ENCODE results near the gene DNAI2.
"Not testable (repeated sequence)": the region's sequence is repeated elsewhere in the genome, so short reads cannot be mapped to it uniquely, and the experiment has no call there.

Gene DNAI2

DNA sequence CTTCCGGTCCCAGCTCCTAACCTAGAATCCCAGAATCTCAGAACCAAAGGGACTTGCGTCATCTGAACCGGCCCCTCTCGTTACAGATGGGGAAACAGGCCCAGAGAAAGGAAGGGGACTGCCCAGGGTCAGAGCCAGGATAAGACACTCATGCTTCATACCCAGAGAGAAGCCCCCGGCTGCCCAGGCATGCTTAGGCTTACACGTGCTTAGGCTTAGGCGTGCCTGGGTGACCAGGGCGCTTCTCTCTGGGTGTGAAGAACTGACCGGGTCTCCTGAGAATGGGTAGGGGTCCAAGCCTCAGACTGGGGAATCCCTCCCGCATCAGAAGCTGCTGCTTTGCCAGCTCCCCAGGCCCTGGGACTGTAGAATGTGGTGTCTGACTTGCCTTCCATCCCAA lies 29.9 kb upstream of the DNAI2 start:
- in situ Hi-C loops (cut with HindIII; ENCODE audit: low sequenced_read_pairs), result no loop called here

DNA sequence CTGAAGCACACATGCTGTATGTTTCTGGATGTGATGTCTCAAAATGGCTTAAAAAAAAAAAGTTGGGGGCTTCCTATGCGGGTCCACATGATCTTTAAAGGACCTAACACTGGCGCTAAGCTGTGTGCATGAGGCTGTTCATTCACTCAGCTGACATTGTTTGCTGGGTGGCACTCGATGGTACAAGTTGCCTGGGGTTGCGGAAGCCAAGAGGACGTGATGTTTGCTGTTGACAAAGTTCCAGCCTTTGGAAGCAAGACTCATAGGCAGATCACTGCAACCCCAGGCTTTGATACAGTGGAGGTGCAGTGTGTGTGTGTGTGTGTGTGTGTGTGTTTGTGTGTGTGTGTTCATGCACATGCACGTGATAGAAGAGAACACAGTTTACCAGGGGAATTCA lies 29.5 kb upstream of the DNAI2 start:
- in situ Hi-C loops (cut with HindIII; ENCODE audit: low sequenced_read_pairs), result no loop called here

DNA sequence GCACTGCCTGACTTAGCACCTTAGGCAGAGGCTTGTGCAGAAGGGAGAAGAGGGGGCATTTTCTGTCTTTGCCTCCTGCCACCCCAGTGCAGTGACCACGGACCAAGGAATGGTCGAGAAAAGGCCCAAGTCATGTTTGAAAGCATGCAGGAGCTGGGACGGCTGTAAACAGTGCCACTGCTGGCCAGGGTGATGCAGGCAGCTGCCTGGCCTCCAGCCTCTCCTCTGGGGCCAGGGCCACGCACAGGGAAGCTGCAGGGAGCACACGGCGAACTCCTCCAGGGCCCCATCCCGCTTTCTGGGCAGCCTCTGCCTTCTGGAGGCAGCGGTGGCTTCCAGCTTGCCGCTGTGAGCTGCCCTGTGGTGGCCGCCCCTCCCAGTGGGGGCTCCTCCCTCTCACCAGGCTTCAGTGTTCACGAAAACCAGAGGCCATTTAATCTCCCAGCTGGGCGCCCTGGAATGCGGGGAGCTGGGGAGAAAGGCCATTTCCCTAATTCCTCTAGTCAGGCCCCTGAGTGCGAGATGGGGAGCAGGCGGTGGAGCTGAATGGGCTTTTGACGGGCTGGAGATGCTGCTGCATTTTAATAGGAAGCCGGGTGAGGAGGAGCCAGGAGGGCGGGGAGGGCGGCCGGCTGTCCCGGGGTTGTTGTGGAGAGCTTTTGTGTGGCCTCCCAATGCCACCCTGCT lies 28.7 kb upstream of the DNAI2 start:
- in situ Hi-C loops (cut with HindIII; ENCODE audit: low sequenced_read_pairs), result no loop called here

GRCh38 chr17:74245871-74246270 lies 28.2 kb upstream of the DNAI2 start:
- in situ Hi-C loops (cut with HindIII; ENCODE audit: low sequenced_read_pairs), result no loop called here

- in situ Hi-C loops (cut with HindIII; ENCODE audit: low sequenced_read_pairs), result loop anchor here (5.0 kb wide), 1 partner anchor 53 kb away; no protein-coding TSS in a partner anchor
Observed at GRCh38 chr17:74249590-74250270, 24.3 kb upstream of the DNAI2 start.

- in situ Hi-C loops (cut with HindIII; ENCODE audit: low sequenced_read_pairs), result loop anchor here (5.0 kb wide), 1 partner anchor 52 kb away; no protein-coding TSS in a partner anchor
Observed at GRCh38 chr17:74250324-74250995, 23.6 kb upstream of the DNAI2 start.

DNA sequence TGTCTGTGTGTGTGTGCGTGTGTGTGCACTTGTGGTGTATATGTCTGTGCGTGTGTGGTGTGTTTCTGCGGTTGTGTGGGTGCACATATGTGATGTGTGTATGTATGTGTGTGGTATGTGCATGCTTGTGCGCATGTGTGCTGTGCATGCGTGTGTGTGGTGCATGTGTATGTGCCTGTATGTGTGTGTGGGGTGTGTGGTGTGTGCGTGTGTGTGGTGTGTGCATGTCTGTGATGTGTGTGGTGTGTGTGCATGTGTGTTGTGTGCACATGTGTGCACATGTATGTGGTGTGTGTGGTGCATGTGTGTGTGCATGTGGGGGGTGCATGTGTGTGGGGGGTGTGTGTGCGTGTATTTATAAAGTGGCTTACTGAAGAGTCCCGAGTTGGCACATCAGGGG lies 23.0 kb upstream of the DNAI2 start:
- in situ Hi-C loops (cut with HindIII; ENCODE audit: low sequenced_read_pairs), result loop anchor here (5.0 kb wide), 1 partner anchor 51 kb away; no protein-coding TSS in a partner anchor

DNA sequence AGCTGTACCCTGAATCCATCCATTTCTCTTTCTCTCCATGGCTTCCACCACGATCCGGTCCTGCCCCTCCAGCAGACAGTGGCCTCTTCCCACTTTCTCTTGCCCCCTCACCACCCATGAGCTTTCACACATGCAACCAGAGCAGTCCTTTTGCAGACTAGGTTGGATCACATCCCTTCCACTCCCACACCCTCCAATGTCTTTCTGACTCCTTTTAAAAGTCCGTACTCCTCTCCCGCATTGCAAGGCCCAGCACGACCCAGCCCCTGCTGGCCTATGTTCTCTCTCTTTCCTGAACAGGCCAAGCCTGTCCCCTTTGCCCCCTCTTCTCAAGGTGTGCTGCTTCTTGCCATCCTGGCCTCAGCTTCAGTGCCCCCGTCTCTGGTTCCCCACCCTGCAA lies 22.5 kb upstream of the DNAI2 start:
- in situ Hi-C loops (cut with HindIII; ENCODE audit: low sequenced_read_pairs), result loop anchor here (5.0 kb wide), 1 partner anchor 51 kb away; no protein-coding TSS in a partner anchor

DNA sequence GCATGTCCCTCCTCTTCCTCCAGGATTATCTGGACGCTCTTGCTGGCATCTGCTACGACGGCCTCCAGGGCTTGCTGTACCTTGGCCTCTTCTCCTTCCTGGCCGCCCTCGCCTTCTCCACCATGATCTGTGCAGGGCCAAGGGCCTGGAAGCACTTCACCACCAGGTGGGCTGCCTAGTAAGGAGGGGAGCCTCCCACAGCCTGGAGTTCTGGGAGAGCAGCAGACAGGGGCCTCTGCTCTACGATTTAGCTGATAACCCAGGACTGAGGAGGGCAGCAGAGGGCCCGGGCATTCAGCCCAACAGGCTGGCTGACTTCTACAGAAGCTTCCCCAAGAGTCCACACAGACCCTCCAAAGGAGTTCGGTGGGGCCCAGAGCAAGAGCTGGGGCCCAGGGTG lies 21.8 kb upstream of the DNAI2 start:
- in situ Hi-C loops (cut with HindIII; ENCODE audit: low sequenced_read_pairs), result loop anchor here (5.0 kb wide), 1 partner anchor 50 kb away; no protein-coding TSS in a partner anchor

- in situ Hi-C loops (cut with HindIII; ENCODE audit: low sequenced_read_pairs), result loop anchor here (5.0 kb wide), 1 partner anchor 49 kb away; no protein-coding TSS in a partner anchor
Observed at GRCh38 chr17:74253036-74253435, 21.0 kb upstream of the DNAI2 start.

- in situ Hi-C loops (cut with HindIII; ENCODE audit: low sequenced_read_pairs), result no loop called here
Observed at GRCh38 chr17:74257311-74257710, 16.7 kb upstream of the DNAI2 start.

- in situ Hi-C loops (cut with HindIII; ENCODE audit: low sequenced_read_pairs), result no loop called here
Observed at GRCh38 chr17:74259667-74260524, 14.1 kb upstream of the DNAI2 start.

DNA sequence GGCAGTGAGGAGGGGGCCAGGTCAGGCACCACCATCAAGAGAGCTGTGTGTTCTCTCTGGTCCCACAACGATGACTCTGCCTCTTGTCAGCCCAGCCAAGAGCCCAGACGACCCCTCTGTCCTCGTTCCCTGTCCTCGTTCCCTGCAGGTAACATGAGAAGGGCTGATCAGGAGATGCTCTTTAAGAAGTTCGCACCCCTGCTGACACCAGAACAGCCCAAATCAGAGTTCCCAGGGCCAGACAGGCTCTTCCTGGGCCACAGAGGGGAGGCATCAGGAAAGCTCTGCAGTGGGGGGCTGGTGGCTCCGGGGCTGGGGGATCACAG lies 13.5 kb upstream of the DNAI2 start:
- in situ Hi-C loops (cut with HindIII; ENCODE audit: low sequenced_read_pairs), result no loop called here

GRCh38 chr17:74262601-74263000 lies 11.4 kb upstream of the DNAI2 start:
- in situ Hi-C loops (cut with HindIII; ENCODE audit: low sequenced_read_pairs), result no loop called here

- in situ Hi-C loops (cut with HindIII; ENCODE audit: low sequenced_read_pairs), result not testable (repeated sequence)
Observed at GRCh38 chr17:74267054-74267453, 7.0 kb upstream of the DNAI2 start.

DNA sequence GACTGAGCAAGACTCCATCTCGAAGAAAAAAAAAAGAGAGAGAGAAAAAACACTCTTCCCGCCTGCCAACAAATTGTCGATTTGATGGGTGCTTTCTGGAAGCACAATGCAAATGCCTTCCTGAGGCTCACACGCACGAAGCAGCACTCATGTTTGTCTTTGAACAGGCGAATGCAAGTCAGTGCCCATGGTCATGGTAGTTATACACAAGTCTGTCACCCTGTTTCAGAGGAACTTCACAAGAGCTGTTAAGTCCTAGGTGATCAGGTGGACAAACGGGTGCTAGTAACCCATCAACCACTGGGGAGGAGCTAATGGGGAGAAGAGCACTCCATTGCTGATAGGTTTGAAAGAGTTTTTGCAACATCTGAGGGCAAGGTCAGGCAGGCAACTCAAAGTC lies 6.5 kb upstream of the DNAI2 start:
- in situ Hi-C loops (cut with HindIII; ENCODE audit: low sequenced_read_pairs), result no loop called here

GRCh38 chr17:74267987-74268499 lies 6.0 kb upstream of the DNAI2 start:
- in situ Hi-C loops (cut with HindIII; ENCODE audit: low sequenced_read_pairs), result no loop called here

DNA sequence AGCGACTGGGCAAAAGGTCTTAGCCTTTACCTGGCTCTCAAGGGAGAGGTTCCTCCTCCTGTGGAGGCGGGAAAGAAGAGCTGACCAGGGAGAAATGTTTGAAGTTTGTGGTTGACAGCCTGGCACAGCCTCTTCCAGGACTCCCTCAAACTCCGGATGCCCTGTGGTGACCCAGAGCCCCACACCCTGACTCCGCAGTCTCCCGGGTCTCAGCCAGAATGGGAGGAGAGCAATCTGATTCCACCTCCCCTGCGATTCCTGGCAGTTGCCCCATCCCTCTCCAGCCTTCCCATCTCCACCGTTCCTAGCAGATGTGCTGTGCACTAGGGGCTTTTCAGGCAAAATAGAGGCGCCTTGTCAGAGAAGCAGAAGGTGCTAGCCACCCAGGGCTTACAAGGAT lies 5.5 kb upstream of the DNAI2 start:
- in situ Hi-C loops (cut with HindIII; ENCODE audit: low sequenced_read_pairs), result no loop called here

DNA sequence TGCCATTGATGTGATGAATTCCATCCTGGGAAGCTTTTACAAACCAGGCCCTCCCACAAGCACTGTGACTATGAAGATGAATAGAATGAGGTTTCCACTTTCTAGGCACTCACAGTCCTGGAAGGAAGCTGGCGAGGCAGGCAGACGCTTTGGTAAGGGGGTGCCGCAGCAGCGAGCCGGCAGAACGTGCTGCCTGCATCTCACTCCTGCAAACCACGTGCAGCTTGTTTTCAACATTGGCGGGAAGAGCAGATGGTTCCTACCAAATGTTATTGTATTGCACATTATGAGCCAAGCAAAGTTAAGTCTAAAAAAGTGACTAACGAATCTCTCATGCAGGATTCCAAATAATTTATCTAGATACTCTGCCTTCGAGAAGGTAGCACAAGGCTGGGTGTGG lies 3.7 kb upstream of the DNAI2 start:
- in situ Hi-C loops (cut with HindIII; ENCODE audit: low sequenced_read_pairs), result no loop called here

- in situ Hi-C loops (cut with HindIII; ENCODE audit: low sequenced_read_pairs), result no loop called here
Observed at GRCh38 chr17:74271281-74271680, 2.8 kb upstream of the DNAI2 start.
